ENCODE data around the gene UTF1.

DNA sequence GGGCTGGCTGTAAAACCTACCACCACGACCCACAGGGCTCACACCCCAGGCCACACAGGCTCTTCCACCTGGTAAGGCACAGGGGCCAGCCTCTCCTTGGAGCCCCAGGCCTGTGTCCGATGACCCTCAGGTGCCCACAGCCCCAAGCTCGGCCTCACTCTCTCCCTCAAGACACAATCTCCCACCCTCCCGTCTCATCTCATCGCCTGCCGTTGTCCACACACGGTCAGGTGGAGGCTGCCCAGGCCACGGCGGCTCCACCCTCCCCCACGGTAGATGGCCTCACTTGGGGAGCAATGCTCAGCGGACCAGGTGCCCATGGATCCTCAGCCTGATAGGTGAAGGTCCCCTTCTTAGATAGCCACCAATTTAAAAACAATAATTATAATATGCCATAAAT, 8.7 kb upstream of the UTF1 start:
- TF ChIP-seq POLR2A (IDR thresholded peaks at IDR 0.05; ENCODE audit: low read depth, low read length): no peak
- no peak for TF ChIP-seq POLR2AphosphoS5 (IDR thresholded peaks at IDR 0.05; ENCODE audit: low read depth, low read length)

All from GM12892 (cell line).